SHP77 treated with DMSO at 0.1 percent for 48 hours (cell line): ENCODE data around the gene SH3TC1.

ENCODE experiments used
- DNase-seq: peaks from one replicate; lab custom pipeline; 2025; lab: John Stamatoyannopoulos, UW

The SH3TC1 gene

GRCh38 chr4:8244001-8244757, 45.1 kb downstream of the SH3TC1 start:
- no peak for DNase-seq

DNA sequence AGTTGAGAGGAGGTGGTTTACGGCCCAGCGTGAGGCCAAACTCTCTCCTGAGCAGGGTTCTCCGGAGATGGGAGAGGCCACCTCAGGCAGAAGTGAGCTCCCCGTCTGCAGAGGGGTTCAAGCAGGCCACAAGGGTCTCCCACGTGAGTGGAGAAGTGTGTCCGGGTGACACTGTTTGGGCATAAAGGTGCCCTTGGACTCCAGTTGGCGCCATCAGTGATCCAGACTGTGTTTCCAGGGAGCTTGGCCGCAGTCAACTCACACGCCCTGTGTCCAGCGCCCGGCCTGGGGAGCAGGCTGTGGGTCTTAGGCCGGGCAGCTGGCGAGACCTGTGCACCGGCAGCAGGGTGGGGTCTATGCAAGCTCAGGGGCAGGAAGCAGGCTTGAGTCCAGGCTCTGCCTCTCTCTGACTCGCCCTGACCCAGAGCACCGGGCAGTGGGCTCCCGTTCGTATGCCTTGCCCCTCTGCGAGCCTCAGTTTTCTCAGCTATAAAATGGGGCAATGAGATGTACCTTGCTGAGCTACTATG, 45.9 kb downstream of the SH3TC1 start:
- no peak for DNase-seq

DNA sequence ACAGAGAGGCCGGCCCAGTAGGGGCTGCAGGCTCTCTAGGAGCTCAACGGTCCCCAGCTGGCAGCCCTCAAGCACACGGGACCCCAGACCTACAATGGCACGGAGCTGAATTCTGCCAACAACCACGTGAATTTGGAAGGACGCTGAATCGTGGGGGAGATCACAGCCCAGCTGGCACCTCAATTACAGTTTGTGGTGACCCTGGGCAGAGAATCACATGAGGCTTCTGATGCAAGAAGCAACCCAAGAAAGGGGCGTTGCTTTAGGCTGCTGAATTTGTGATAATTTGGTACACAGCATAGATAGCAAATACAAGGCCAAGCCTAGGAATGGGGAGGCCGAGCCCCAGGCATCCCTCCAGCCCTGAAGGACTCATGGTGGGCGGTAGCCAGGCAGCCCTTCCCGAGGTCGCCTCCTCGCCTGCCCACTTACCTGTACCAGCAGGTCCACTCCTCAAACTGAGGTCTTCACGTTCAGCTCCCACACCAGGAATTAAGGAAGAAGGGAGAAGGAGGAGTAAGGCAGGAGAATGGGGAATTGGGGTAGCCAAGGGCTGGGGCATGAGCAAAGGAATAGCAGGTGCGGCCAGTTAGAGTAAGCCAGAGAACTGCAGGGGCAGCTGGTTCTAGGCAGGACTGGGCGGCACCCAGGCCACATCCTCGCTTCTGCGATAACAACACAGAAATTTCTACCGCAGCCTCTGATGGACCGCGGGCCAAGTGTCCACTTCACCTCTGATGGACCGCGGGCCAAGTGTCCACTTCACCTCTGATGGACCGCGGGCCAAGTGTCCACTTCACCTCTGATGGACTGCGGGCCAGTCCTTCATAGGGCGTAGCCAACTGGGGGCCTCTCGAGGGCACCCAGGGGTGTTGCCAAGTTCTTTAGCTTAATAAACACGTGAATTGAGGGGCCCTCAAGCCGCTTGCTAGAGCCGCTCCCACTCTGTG, 47.1 kb downstream of the SH3TC1 start:
- no peak for DNase-seq

DNA sequence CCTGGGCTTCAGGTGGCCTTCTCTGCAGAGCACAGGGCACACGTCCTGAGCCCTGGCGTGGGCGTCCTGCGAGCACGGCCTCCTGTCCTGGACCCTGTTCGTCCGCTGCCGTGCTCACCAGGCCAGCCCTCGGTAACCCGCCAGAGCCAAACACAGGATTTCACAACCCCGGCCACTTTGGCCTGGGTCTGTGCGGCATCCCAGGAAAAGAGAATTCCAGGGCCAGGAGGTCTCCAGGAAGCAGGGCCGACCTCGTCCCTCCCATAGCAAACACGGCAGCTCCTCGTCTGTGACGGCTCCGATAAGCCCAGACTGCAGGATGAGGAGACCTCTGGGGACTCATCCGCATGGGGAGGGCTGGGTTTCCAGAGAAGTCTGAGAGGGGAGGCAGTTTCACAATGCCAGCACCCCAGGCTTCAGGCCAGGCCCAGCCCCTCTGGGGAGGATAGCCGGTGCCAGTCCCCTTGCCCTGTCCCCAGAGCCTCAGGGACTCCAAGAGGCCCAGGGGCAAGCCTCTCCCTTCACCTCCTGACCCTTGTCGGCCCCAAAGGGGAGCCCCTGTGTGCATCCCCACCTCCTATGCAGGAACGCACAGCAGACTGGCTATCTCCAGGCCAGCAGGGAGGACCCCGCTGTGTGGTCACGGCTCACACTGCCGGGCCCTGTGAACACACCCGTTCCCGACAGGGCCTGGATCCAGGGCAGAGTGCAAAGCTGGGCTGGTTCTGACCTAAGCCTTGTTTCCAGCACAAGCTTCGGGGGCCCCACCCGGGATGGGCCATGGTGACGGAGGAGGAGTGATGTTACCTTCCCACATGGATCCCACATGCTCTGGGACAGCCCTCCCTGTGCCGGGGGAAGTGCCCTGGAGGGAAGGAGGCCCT, 48.2 kb downstream of the SH3TC1 start:
- no peak for DNase-seq

DNA sequence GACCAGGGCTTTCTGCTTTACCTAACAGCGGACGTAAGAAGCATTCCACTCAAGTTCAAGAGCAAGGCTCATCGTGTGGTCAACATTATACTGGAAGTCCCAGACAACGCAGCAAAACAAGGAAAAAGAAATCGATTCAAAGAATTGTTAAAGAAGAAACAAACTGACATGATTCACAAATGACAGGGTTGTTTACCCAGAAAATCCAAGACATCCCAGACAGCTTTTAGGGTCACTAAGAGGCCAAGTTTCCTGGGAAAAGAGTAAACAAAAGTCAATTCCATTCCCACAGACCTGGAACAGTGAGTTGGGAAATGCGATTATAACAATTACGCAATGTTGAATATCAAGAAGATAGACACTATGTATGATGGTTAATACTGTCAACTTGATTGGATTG, 49.0 kb downstream of the SH3TC1 start:
- no peak for DNase-seq

DNA sequence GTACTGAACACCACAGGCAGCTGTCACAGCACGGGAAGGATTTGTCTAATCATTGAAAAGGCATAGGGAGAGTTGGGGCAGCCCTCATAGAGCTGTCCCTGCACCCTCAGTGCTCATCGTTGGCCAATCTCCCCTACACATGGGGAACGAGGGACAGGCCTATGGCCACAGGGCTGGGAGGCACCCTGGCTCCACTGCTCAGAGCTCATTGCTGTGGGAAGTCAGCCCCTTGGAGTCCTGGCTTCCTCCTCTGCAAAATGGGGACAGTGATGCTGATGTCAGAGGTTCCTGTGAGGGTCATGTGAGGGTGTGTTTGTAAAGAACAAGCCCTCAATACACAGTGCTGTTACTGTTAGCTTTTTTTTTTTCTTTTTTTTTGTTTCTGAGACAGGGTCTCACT, 51.1 kb downstream of the SH3TC1 start:
- no peak for DNase-seq

DNA sequence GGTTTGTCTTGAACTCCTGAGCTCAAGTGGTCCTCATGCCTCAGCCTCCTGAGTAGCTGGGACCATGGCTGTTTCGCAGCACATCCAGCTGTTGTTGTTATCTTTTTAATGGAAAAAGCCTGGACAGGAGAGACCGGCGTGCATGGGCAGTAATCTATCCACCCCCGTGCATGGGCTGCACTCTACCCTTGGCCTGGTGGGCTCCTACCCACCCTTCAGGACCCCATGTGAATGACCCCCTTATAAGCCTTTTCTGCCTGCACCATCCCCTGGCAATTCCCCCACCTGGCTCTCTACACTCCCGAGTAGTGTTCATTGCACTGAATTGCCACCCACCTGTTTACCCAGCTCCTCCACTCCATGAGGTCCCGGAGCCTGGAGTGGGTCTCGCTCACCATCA, 51.5 kb downstream of the SH3TC1 start:
- DNase-seq: no peak

DNA sequence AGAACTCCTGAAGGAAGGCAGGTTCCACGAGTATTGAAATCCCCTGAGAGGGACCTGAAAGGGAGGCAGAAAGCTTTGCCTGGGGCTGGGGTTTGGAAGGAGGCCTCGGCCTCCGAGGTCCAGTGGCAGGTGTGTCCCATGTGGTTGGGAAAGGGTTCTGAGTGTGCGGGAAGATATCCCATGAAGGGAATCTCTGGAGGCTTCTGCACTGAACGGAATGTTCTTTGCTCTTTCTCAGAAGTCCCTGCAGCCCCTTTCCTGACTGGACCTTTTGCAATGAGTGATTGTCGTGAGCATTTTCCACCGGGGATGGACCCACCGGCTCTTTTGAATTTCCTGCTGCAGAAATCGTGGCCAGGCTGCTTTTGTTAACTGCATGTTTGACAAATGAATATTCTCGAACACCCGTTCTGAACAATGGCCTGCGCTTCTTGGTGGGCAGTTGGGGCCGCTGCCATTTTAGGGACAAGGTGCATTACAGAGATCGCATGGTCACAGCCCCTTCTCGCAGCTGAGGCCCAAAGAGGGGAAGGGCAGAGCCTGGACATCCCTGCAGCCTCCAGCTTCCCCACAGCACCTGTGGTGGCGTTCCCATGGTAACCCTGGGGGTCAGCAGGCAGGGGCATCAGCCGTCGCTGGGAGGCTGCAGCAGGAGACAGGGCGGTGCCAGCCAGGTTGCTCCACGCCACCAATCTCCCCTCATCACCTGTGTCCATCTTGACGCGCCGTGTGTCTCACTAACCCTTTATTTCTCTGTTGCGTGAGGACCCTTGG, 52.2 kb downstream of the SH3TC1 start:
- DNase-seq: no peak

DNA sequence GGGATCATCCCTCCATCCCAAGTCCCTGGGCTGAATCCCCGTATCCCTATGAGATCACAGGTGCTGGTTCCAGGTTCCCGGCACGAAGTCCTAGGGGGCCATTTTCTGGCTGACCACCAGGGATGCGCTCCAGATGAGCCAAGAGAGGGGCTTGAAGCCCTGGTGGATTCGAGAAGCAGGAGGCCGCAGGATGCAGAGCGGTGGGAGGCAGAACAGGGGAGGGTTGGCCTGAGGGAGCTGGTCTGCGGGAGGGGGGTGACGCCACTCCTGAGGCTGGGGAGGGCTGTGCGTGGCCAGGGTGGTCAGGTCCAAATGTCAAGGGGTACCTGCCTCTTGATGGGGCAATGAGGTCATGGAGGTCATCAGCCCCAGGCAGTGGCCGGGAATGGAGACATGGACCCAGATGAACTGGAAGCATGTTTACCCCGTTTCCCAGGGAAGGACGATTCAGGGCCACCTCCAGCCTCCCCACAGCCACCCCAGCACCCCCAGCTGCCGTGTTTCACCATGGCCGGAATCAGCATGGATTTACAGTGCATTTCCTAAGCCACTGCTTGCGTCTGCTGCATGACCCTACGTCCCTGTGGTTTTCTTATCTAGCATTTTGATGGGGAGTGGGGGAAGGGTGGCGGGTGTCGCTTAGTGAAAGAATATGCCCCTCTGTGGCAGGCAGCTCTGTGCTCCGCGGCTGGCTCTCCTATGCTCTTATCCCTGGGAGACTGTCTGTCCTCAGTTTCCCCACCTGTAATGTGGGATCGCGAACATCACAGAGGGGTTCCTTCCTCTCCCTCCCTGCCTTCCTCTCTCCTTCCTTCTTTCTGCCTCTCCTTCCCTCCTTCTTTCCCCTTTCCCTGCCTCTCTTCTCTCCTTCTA, 53.4 kb downstream of the SH3TC1 start:
- no peak for DNase-seq

- no peak for DNase-seq
Measured at GRCh38 chr4:8254076-8254475, 55.0 kb downstream of the SH3TC1 start.

DNA sequence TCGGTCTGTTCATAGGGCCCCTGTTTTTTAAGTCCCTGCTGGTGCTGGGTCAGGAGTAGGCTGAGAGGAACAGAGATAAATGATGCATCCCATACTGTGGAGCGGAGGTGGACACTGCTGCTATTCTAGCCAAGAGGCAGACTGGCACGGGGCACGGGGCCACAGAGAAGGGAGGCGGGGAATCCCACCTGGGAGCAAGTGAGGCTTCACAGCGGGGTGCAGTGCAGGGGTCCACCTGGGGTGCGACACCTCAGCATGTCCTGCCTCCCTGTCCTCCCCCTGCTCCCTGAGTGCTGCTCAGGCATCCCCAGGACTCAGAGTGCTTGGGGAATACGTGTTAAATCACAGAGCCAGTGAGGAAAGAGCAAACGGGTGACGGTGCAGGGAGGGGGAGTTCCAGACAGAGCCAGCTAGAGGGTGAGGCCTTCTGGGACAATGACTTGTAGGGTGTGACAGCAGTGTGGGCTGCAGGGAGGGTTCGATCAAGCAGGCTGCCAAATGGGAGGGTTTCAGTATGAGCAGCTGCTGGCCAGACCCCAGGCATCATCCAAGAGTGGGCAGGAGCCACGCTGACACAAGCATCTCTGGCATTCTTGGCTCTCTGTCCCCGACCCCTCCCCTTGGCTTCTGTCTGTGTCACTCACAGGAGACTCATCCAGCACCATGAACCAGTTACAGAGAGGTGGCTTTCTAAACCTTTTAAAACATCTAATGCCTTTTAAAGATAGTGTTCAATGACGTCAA, 56.8 kb downstream of the SH3TC1 start:
- no peak for DNase-seq

- no peak for DNase-seq
Measured at GRCh38 chr4:8257854-8258253, 58.8 kb downstream of the SH3TC1 start.

- no peak for DNase-seq
Measured at GRCh38 chr4:8258552-8259212, 59.6 kb downstream of the SH3TC1 start.

GRCh38 chr4:8259743-8260430, 60.8 kb downstream of the SH3TC1 start:
- DNase-seq: no peak

- no peak for DNase-seq
Measured at GRCh38 chr4:8260656-8261111, 61.6 kb downstream of the SH3TC1 start.

DNA sequence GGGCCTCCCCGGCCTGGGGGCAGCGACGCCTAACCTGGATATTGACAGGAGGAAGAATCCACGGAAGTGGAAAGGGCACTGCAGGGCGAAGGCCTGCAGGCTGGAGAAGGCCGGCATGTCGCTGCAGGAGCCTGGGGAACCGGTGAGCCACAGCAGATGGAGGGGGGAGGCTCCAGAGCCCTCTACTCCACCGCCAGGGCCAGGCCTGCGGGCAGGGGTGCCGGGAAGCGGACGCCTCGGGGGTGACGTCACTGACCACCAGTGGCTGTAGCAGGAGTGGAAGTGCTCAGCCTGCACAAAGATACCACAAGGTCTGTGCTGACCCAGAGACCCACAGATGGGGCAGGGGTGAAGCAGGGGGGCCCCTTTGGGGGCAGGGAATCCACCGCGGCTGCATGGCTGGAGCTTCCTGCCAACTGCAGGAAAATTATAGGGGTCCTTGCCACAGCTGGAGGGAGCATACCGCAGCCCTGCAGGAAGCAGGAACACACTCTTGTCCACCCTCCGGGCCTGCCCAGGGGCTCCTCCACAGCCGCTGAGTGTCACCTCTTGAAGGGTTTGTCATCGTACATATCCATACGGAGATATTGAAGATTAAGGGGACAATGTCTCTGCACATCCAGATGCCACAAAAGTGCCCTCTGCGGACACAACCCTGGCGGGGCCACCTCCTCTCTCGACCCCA, 62.9 kb downstream of the SH3TC1 start:
- no peak for DNase-seq

DNA sequence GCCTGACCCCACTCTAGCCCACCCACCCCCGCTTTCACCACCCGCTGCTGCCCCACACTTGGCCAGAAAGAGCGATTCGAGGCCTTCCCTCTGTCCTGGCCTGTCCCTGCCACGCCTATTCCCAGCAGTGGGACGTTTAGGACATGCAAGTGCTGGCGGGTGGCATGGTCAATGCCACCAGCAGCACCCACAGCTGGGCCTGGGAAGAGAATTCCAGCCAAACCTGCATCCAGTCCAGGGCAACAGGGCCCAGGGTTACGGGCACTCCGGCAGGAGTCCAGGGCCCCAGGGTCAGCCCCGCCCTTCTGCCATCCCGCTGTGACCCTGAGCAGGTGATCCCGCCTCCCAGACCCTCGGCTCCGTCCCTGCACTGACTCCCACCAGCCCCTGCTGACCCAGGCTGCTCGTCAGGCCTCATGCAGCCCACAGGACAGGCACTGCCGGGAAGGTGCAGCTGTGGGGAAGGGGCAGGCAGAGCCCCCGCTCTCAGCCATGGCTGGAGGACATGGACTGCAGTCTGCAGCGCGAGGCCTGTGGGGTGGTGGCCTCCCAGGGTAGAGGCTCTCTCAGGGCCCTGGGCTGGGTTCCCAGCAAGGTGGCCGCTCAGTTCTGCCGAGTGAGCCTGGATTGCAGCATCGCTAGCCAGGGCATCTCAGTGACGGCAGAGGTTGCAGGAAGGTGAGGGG, 63.7 kb downstream of the SH3TC1 start:
- no peak for DNase-seq
